A172 (cell line): ENCODE measurements around the gene KIF5C. TPM values are rescaled to one million over a fixed set of nuclear protein-coding genes. Genes with fewer than 3 reads are reported as not detected.

Experiments
- DNase-seq: peaks from one replicate; pipeline ENCODE4 v3.0.0-alpha.2; 2015; ENCODE audit warnings: low spot score
- total RNA-seq: library from RNA; depleted of rRNA; stranded (reverse); fragments of >200 nt; shearing (Covaris generic); gene quantifications from 2 replicates; pipeline ENCODE4 v1.2.3, GENCODE V29; 2014

KIF5C gene
- total RNA-seq, 1 experiment from 2014 or later: 22.9 TPM

DNA sequence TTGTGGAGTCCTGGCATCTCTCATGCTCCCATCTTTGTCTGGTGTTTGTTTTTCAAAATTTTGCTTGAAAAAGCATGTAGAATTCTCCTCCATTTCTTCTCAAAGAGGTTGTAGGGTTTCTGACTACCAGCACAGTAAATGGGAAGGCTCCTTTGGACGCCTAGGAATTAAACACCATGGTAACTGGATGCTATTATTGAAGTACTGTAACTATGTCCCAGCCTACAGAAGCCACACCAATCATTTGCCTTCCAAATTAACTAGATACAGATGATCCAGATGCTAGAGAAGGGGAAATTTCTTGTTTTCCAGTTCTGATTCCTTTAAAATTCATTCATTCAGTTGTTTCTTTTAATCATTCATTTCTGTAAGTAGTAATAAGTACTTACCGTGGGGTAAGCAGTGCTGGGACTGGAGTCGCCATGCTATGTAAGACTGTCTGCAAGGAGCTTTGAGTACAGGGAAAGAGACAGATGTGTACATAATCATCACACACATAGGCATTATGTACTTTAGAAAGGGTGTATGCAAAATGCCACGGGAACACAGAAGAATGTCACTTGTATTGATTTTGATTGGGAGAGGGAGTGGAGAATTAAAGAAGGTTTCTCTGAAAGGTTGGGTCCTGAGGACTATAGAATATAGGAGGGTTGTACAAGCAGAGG is 49.6 kb downstream of the KIF5C start:
- no peak for DNase-seq

DNA sequence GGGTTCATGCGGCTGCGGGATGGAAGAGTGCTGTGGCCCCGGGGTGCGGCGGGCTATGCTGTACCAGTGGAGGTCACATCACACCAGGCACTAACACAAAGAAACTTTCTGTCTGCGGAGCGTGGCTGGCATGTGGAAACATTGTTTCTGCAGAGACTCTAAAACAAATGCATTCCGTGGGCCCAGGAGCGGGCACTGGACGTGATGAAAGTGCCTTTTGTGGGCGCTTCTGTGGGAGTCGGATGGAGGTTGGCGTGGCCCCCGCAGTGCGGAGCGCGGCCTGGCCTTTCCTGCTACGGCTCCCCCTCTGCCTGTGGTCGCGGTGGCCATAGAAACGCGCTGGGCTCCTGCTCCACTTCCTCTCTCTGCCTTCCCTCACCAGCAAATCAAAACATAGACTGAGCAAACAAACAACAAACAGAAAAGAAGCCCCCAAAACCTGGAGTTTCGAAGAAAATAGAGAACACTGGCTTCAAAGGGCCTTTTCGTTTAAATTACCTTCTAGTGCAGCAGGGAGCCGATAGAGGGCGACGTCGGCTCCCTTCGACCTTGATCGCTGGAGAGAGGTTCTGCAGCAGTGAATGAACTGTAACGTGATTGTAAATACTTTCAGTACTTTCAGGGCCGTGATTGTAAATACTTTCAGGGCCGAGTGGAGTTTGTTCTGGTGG is 51.4 kb downstream of the KIF5C start:
- no peak for DNase-seq

DNA sequence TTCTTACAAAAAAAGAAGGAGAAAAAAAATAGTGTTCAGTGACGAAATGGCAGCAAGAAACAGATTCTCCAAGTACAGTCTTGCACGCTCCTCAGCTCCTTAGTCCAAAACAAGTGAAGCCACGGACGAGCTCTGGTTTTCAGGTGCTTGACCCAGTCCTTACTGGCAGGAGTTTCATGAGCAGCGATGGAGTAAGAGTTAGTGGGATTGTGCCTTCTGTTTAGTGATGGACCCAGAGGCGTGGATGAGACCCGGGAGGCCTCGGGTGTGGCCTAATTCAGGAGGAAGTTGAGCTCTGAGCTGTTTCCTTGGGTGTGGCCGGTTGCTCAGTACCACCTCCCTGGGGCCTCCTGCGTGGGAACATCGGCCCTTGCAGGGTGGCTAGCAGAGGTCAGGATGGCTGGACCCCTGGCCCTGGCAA is 52.0 kb downstream of the KIF5C start:
- DNase-seq: peak; percentile 28

DNA sequence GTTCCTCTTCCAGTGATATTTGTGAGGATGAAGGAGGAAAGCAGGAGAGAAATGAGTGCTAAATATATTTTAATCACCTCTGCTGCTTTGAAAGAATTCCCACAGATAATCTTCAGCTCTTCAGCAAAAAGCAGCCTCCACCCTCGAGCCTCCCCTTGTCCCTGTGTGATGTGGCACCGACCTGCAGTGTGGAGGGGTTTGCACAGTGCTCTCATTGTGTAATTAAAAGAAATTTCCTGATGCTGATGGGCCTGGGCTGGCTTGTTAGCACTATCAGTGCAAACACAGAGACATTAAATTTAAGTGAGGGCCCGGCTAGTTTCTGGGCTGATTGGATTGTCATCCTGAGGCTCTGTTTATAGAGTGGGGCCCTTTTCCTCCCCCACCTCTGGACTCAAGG is 53.4 kb downstream of the KIF5C start:
- DNase-seq: no peak

DNA sequence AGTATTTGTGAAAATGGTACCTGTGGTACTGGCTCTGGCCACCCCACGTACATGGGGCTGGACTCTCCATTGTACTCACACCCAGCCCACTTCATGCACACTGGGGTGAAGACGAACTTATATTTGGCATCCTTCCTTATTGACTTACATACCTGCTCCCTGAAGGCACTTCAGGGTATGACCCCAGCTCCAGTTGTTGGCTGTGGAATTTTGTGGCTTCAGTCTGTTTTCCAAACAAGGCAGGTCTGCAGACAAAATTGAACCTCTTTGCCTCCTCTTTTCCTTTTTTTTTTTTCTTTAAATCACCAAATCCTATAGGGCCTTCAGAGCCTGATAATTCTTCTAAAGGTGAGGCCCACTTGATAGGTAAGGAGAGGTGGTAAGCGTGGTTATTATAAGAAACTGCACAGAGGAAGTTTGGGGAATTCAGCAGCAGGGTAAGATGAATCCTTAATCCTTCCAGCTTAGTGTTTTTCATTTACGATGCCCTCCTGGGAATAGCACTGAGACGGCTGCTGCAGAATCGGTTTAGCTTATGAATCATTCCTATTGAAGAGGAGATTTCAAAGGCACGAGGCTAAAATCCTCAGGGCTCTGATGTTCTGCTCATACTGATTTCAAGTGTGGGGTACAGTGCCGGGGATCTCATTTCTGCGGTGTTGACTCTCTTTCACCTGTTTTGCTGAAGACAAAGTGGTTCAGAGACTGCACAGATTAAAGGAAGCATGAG is 55.2 kb downstream of the KIF5C start:
- DNase-seq: no peak

DNA sequence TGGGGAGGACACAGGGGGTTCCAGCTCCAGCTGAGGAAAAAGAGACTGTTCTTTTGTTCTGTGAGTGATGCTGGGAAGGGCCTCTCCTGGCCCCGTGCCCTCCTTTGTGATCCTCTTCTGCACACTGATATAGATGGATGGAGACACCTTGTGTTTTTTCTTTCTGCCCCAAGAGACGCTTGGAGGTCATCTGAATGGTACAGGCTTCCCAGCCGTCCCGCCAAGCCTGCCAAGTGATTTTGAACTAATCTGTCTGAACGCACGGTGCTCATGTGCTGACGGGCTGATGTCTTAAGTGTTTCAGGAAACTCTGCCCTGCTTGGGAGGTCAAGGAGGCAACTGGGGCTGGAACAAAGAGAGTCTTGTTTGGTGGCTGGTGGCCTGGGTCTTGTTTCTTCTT is 57.5 kb downstream of the KIF5C start:
- DNase-seq: no peak

DNA sequence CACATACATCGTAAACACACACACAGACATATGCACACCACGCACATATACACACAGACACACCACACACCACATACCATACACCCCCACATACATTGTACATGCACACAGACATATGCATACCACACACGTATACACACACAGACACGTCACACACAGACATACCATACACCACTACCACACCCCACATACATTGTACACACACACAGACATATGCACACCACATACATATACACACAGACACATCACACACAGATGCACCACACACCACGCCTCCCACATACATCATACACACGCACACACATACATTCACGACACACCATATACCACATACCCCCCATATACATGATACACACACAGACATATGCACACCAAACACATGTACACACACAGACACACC is 58.4 kb downstream of the KIF5C start:
- no peak for DNase-seq

DNA sequence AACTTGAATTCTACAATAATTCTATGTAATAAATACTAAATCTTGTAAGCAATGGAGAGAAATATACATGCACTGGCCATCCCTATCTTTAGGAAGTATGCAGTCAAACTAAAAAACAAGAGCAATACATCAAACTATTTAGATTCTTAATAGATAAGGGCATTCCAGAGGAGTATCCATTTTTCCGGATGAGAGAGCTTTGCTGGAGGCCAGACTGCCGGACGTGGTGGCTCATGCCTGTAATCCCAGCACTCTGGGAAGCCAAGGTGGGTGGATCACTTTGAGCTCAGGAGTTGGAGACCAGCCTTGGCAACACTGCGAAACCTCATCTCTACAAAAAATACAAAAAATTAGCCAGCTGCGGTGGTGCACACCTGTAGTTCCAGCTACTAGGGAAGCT is 60.8 kb downstream of the KIF5C start:
- DNase-seq: no peak

DNA sequence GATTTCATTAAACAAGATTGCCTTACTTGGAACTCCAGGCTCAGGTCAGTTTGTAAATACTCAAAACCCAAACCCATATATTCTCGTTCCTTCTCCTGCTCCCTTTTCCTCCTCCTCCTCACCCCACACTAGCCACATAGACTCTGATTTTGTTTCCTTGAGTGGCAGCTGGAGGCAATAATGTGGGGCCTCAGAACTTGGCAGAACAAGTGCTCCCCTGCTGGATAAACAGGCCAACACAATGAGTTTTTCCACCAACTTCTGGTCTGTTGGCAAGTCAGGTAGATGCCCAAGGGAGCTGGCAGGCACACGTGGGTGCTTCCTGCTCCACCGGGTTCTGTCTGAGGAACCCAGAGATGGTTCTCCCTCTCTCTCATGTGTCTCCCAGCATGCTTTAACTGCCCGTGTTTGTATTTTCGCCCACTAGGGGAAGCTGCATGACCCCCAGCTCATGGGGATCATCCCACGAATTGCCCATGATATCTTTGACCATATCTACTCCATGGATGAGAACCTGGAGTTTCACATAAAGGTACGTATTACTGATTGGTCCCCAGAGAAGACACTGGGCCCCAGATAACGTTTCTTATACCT is 61.9 kb downstream of the KIF5C start:
- DNase-seq: no peak

DNA sequence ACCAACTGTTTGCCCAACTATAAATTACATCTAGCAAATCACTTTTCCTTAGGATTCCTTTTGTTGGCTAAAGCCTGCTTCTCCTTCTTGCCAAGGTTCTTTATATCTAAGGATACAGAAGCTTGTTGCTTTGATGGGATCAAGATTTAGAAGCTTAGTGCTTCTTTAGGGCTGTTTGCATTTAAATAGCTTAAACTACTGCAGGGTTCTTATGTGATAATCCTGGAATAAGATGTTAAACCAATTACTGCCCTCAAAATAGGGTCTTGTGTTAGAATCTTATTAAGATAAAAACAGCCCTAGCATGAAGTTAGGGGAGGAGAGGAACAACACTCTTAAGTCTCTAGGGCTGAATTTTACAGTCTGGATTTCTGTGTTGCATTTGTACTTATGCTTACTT is 64.2 kb downstream of the KIF5C start:
- no peak for DNase-seq

DNA sequence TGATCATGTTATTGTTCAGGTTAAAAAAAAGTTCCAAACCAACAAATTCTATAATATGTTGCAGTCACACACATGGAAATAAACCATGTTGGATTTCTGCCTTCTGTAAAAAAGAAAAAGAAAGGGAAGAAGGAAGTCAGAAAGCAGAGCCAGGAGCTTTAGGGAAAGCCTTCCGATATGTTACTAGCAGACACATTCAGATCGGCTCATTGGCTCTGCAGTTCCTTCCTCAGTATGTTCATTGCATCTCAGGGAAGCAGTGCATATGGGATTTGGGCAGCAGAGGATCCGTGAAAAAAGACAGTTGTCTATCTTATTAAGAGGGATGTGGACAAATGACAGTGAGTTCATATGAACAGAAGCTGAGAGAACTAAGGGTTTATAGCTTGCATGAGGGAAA is 68.1 kb downstream of the KIF5C start:
- DNase-seq: no peak

DNA sequence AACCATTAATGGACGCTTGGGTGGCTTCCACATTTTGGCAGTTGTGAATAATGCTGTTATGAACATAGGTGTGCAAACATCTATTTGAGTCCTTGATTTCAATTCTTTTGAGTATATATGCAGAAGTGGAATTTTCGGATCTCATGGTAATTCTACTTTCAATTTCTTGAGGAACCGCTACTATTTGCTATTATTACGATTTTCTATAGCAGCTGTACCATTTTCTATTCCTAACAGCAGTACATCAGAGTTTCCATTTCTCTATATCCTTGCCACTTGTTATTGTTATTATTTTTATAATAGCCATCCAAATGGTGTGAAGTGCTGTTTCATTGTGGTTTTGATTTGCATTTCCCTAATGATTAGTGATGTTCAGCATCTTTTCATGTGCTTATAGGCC is 69.5 kb downstream of the KIF5C start:
- no peak for DNase-seq

DNA sequence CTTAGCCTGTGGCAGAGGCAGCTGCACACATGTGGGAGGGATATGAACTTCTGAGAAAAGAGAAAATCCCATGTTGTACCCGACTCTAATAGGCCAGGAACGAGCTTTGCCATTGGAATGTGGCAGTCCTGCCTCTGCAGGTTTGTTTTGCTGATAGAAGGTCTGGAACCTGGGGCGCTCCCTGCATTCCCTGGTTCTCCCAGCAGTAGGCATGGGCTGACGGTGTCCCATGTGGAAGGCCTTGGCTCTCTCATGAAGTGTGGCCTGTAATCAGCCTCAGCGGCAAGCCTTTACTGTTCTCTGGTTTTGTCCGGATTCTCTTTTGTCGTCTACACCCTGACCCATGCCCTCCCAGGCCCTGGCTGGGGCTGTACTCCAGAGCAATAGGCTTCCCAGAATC is 72.3 kb downstream of the KIF5C start:
- no peak for DNase-seq

DNA sequence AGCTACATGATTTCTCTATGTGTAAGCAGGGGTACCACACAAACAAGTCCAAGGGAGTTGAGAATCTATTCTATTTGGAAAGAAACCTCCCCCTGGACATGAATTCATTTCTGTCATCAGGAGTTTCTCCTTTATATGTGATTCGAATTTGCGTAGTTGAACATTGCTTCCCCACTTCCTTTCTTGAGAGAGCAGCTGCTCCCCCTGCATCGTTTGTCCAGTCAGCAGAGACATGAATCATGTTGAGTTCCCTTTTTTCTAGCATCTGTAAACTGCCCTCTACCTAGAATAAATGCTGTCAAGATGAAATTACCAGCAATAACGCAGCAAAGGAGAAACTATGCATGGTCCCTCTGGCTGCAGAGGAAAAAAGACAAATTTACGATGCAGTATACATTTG is 73.8 kb downstream of the KIF5C start:
- no peak for DNase-seq

DNA sequence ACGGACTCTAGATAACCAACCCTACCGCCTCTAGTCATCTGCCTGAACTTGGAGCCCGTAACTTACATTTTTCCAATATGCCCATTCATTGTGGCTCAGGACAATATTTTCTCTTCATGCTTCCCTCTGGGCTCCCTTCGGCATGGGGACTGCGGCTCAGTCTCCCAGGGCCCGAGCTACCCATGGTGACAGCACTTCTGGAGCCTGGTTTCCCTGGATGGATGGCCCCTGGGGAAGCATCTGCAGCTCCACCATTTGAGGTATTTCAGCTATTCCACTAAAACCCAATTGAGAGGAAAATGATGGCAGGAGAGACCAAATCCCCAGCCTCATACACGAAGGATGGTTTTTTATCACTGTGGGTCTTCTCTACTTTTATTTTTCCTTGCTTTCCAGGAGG is 74.3 kb downstream of the KIF5C start:
- DNase-seq: no peak

DNA sequence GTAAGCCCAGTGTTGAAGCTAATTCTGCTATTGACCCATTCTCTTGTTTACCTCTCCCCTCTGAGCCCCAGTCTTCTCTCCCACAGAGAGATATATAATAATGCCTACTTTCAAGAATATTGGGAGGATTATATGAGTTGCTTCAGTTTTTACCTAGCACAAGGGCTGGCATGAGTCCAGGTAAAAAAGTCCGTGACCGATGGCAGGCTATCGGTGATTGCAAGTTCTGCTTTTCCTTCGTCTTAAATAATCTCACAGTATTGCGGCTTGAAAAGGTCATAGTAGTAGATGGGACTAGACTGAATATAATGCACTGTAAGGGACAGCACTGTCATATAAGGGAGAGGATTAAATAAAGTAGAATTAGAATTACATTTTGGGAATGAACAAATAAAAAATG is 77.6 kb downstream of the KIF5C start:
- no peak for DNase-seq

DNA sequence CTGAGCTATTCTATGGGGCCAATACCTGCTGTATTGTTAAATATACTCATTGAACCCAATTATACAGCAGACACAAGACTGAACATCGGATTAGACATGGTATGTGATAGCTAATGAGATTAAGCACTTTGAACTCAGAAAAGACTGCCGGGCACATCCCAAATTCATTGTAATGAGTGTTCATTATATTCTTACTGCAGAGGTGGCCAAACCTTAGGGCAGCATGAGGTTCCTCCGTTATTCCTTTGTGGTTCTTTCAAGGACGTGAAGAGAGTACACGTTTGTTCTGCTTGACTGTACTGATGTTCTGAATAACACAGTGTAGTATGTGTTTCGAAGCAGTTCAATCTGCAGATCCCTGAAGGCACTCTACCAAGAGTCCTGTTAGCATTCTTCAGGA is 78.4 kb downstream of the KIF5C start:
- DNase-seq: no peak

DNA sequence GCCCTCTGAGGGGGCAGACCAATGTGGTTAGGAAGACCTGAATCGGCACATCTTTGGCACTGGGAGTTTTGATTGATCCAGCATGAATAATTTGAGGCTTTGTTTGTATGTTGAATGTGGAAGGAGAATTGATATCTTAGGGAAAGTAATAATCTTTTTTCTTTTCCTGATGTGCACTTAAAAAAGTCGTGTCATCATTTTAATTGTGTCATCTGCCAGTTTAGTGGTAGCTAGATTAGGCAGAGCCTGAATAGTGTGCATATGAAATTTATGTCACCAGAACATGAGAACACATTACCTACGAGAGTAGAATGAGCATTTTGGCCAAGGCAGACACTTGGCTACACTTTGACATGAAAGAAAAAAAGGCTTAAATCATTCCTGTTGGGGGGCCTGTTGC is 79.5 kb downstream of the KIF5C start:
- no peak for DNase-seq

DNA sequence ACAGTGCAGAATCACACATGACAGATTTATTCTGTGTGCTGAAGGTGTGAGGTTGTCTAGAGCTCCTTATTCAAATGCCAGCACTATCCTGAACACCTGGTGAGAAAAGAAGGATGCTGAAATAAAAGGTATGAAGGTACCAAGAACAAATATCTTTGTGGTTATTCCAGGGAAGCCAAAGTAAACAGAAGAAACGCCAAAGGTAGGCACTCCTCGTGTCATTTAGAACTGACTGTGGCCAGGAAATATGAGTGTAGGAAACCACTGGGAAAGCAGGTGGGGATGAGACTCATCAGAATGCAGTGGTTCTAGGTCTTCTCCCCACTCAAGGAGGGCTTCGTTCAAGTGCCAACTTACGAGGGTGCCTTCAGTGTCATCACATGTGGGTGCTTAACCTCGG is 80.8 kb downstream of the KIF5C start:
- DNase-seq: no peak

DNA sequence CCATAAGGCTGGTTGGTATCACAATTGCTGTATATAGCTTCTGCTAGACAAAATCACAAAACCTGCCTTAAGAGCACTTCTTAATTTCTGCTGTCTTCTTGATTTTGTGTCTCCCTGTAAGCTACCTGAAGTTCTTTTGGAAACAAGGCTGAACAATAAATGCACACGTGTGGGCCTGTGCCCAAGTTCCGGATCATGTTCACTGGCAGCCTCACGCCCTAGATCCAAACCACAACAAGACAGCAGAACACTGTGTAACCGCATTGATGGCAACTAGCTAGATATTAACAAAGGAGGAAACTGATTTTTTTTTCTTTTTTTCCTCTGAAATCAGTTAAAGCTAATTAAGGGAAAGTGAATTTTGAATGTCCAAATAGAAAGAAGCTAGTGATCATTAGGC is 82.0 kb downstream of the KIF5C start:
- DNase-seq: no peak

DNA sequence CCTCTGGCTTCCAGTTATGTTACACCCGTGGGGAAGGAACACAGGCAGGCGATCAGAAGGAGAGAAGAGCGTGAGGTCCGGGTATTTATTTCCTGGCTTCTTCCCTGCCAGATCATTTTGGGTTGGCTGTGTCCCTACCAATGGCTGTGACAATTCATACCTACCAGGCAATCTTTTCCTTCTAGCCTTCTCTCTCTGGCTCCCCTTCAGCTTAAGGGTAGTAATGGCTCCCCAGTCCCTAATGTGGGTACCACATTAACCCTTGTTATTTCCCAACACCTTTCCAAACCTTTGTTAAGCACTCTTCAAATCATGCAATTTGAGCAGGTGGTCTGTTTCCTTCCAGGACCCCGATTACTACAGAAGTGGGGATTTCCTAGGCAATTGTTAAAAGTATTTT is 84.7 kb downstream of the KIF5C start:
- DNase-seq: no peak

DNA sequence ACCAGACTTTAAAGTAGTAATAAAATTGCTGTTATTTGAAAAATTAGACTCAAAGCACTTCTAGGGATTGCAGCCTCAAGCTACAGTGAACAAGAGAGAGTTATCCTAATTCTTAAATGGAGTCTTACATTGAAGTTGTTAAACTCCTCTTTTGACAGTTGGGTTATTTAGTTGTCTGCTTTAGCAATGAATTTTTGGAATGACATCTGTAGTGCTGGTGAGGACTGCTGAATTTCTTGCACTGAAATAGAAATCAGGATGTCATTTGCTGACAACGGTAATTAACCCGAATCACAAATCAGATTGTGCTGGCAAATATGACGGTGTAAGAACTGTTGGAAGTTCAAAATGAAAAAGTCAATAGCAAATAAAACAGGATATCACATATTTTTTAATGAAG is 85.5 kb downstream of the KIF5C start:
- DNase-seq: no peak

DNA sequence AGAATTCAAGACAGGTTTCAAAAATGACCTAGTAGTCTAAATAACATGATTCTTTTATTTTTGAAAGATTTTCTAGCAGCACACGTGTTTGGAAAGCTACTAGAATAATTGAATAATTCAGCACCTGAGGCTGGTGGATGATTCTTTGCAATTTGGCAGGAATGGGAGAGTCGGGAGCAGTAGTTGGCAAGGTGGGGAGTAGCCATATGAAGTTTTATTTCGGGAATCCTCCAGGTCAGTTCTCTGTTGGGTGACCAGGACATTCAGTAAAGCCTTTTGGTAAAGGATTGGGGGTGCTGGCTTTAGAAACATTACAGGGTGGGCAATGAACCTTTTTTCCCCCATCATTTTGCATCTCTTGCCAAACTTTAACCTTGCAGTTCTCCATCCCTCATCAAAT is 88.4 kb downstream of the KIF5C start:
- no peak for DNase-seq
